ENCODE data around the gene DEPDC4.

The DEPDC4 gene

GRCh38 chr12:100216337-100216736, 50.5 kb downstream of the DEPDC4 start:
- in situ Hi-C loops (cut with HindIII; ENCODE audit: low pct_ligation_motif_present, low sequenced_read_pairs), result no loop called here
- no peak overlapping the region for H3K4me3 ChIP-seq (ENCODE audit: low read depth, low read length)
- H3K27ac ChIP-seq, result no peak overlapping the region
- no peak for DNase-seq
- peaks cover 4% of the 10 kb centered on the region for H3K36me3 ChIP-seq (replicated peaks)
- no peaks in the 10 kb centered on the region for H3K27me3 ChIP-seq (replicated peaks)
- TF ChIP-seq CTCF (IDR thresholded peaks at IDR 0.05; ENCODE audit: low read depth, low read length, missing control alignments), result no peak

GRCh38 chr12:100215209-100215608, 51.7 kb downstream of the DEPDC4 start:
- in situ Hi-C loops (cut with HindIII; ENCODE audit: low pct_ligation_motif_present, low sequenced_read_pairs), result no loop called here
- H3K36me3 ChIP-seq (replicated peaks), result peaks cover 11% of the 10 kb centered on the region
- H3K4me3 ChIP-seq (ENCODE audit: low read depth, low read length), result no peak overlapping the region
- TF ChIP-seq CTCF (IDR thresholded peaks at IDR 0.05; ENCODE audit: low read depth, low read length, missing control alignments), result no peak
- no peak overlapping the region for H3K27ac ChIP-seq
- no peak for DNase-seq
- no peaks in the 10 kb centered on the region for H3K27me3 ChIP-seq (replicated peaks)

- TF ChIP-seq CTCF (IDR thresholded peaks at IDR 0.05; ENCODE audit: low read depth, low read length, missing control alignments), result no peak
- no peak overlapping the region for H3K4me3 ChIP-seq (ENCODE audit: low read depth, low read length)
- H3K27ac ChIP-seq, result no peak overlapping the region
- H3K27me3 ChIP-seq (replicated peaks), result no peaks in the 10 kb centered on the region
- H3K36me3 ChIP-seq (replicated peaks), result peaks cover 13% of the 10 kb centered on the region
- DNase-seq, result no peak
- in situ Hi-C loops (cut with HindIII; ENCODE audit: low pct_ligation_motif_present, low sequenced_read_pairs), result no loop called here
These were observed 52.4 kb downstream of the DEPDC4 start for GRCh38 chr12:100214518-100214917.

DNA sequence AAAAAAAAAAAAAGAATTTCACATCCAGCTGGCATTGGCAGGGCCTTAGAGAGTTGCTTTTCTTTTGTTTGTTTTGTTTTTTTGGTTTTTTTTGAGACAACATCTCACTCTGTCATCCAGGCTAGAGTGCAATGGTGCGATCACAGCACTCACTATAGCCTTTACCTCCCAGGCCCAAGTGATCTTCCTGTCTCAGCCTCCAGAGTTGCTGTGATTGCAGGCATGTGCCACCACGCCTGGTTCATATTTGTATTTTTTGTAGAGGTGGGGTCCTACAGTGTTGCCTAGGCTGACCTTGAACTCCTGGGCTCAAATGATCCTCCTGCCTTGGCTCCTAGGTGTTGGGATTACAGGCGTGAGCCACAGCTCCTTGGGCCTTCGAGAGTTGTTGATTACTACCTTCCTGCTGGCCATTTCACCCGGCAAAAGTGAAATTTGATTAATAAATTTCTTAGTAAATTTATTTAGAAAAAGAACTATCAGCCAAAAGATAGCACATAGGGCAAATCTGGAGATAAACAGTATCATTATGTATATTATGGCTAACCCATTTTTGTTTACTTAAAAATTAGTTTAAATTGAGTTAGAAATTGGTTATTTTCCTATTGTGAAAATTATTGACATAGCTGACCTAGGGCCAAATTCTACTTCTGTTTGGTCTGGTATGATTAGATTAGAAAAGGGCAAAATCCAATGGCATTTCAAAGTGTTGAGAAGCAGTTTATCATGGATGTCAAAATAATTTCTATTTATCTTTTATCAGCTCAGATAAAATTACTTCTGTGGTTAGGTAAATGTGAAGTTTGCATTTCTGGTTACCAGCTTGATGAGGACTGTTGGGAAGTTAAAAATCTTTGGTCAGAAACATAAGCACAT, 53.6 kb downstream of the DEPDC4 start:
- TF ChIP-seq CTCF (IDR thresholded peaks at IDR 0.05; ENCODE audit: low read depth, low read length, missing control alignments), result no peak
- Histone ChIP-seq H3K36me3 (replicated peaks) (peaks cover 22% of the 10 kb centered on the region), H3K4me3 (ENCODE audit: low read depth, low read length) (no peak overlapping the region), H3K27me3 (replicated peaks) (no peaks in the 10 kb centered on the region), H3K27ac (no peak overlapping the region)
- in situ Hi-C loops (cut with HindIII; ENCODE audit: low pct_ligation_motif_present, low sequenced_read_pairs), result no loop called here
- DNase-seq, result no peak

- Histone ChIP-seq H3K27ac (no peak overlapping the region), H3K4me3 (ENCODE audit: low read depth, low read length) (no peak overlapping the region), H3K36me3 (replicated peaks) (peaks cover 27% of the 10 kb centered on the region), H3K27me3 (replicated peaks) (no peaks in the 10 kb centered on the region)
- TF ChIP-seq CTCF (IDR thresholded peaks at IDR 0.05; ENCODE audit: low read depth, low read length, missing control alignments), result no peak
- no peak for DNase-seq
- in situ Hi-C loops (cut with HindIII; ENCODE audit: low pct_ligation_motif_present, low sequenced_read_pairs), result no loop called here
These were observed 55.2 kb downstream of the DEPDC4 start for GRCh38 chr12:100211698-100212097.

DNA sequence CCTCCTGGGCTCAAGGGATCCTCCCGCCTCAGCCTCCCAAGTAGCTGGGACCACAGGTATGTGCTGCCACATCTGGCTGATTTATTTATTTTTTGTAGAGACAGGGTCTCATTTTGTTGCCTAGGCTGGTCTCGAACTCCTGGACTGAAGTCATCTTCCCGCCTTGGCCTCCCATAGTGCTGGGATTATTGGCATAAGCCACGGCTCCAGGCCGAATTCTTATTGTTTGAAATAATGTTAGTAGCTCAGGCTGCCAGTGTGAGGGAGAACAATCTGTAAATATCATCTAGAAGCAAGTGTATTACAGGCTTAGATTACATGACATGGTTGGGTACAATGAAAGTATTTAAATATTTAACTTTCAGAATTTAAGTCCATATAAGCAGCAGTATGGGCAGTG, 58.0 kb downstream of the DEPDC4 start:
- peaks cover 27% of the 10 kb centered on the region for H3K36me3 ChIP-seq (replicated peaks)
- no peak for TF ChIP-seq CTCF (IDR thresholded peaks at IDR 0.05; ENCODE audit: low read depth, low read length, missing control alignments)

More for the DNA sequence above, 58.0 kb downstream of the DEPDC4 start:
- in situ Hi-C loops (cut with HindIII; ENCODE audit: low pct_ligation_motif_present, low sequenced_read_pairs), result no loop called here
- DNase-seq, result no peak
- Histone ChIP-seq H3K4me3 (ENCODE audit: low read depth, low read length) (no peak overlapping the region), H3K27ac (no peak overlapping the region), H3K27me3 (replicated peaks) (no peaks in the 10 kb centered on the region)
